COLO668 (cell line): ENCODE data around the gene CHAMP1.
"Not testable (repeated sequence)": the region's sequence is repeated elsewhere in the genome, so short reads cannot be mapped to it uniquely, and the experiment has no call there.

Source experiments
- DNase-seq: peaks from one replicate; lab custom pipeline; 2025; ENCODE audit not compliant: unreplicated experiment; lab: John Stamatoyannopoulos, UW

The CHAMP1 gene

GRCh38 chr13:114328595-114328994 lies 14.3 kb downstream of the CHAMP1 start:
- no peak for DNase-seq

- no peak for DNase-seq
Measured at GRCh38 chr13:114330086-114330485, 15.8 kb downstream of the CHAMP1 start.

- not testable (repeated sequence) for DNase-seq
Measured at GRCh38 chr13:114333881-114334280, 19.6 kb downstream of the CHAMP1 start.

- DNase-seq = no peak
Measured at GRCh38 chr13:114334305-114335053, 20.2 kb downstream of the CHAMP1 start.

GRCh38 chr13:114336457-114336856 lies 22.2 kb downstream of the CHAMP1 start:
- DNase-seq = not testable (repeated sequence)

GRCh38 chr13:114338959-114339358 lies 24.7 kb downstream of the CHAMP1 start:
- DNase-seq = no peak

- DNase-seq = peak; percentile 64
Measured at GRCh38 chr13:114339857-114340534, 25.7 kb downstream of the CHAMP1 start.

GRCh38 chr13:114341003-114341777 lies 26.9 kb downstream of the CHAMP1 start:
- no peak for DNase-seq

- not testable (repeated sequence) for DNase-seq
Measured at GRCh38 chr13:114347256-114347655, 33.0 kb downstream of the CHAMP1 start.

- peak; percentile 92 for DNase-seq
Measured at GRCh38 chr13:114352763-114353162, 38.5 kb downstream of the CHAMP1 start.

- DNase-seq = not testable (repeated sequence)
Measured at GRCh38 chr13:114353382-114353781, 39.1 kb downstream of the CHAMP1 start.
